GM23338 (cell line): ENCODE data around the gene CENPT. TPM values are rescaled to one million over a fixed set of nuclear protein-coding genes. Genes with fewer than 3 reads are reported as not detected.

Source experiments
- ATAC-seq: fragments of 200-7000 bp; cut with Tn5 transposase; 3 replicates; pipeline ENCODE4 v1.9.1; 2020
- DNase-seq: peaks from one replicate; pipeline ENCODE4 v3.0.0-alpha.2; 2015; ENCODE audit warnings: low spot score
- H2AFZ ChIP-seq: fragments of 200-600 bp; sonication (generic); 2 replicates; pipeline ENCODE4 v1.8.0; 2016; ENCODE audit warnings: antibody characterized with exemption, mild to moderate bottlenecking, moderate library complexity
- H3F3A ChIP-seq: fragments of 200-600 bp; sonication (generic); replicated peaks from 2 replicates; pipeline ENCODE4 v1.8.0; 2017; ENCODE audit warnings: antibody characterized with exemption, mixed run types, low read depth
- H3K27ac ChIP-seq: fragments of 200-600 bp; sonication (generic); 2 replicates; pipeline ENCODE4 v1.6.1; 2016; ENCODE audit warnings: low read depth
- H3K27me3 ChIP-seq: fragments of 200-600 bp; sonication (generic); 2 replicates; pipeline ENCODE4 v1.8.0; 2016; ENCODE audit warnings: mild to moderate bottlenecking, mixed run types, moderate library complexity; ENCODE audit not compliant: insufficient read depth
- H3K36me3 ChIP-seq: fragments of 200-600 bp; sonication (generic); 2 replicates; pipeline ENCODE4 v1.8.0; 2016; ENCODE audit warnings: mild to moderate bottlenecking; ENCODE audit not compliant: insufficient read depth
- H3K4me1 ChIP-seq: fragments of 200-600 bp; sonication (generic); 2 replicates; pipeline ENCODE4 v1.8.0; 2016; ENCODE audit warnings: mild to moderate bottlenecking, moderate library complexity; ENCODE audit not compliant: insufficient read depth
- H3K4me2 ChIP-seq: fragments of 200-600 bp; sonication (generic); 2 replicates; pipeline ENCODE4 v1.7.1; 2017; ENCODE audit warnings: mixed run types
- H3K4me3 ChIP-seq: fragments of 200-600 bp; sonication (generic); 2 replicates; pipeline ENCODE4 v1.6.1; 2016; ENCODE audit warnings: mixed run types
- H3K79me2 ChIP-seq: fragments of 200-600 bp; sonication (generic); replicated peaks from 2 replicates; pipeline ENCODE4 v1.8.0; 2017; ENCODE audit warnings: mild to moderate bottlenecking; ENCODE audit not compliant: insufficient read depth
- H3K9me2 ChIP-seq: fragments of 200-600 bp; sonication (generic); 2 replicates; pipeline ENCODE4 v1.8.0; 2017; ENCODE audit not compliant: insufficient read depth
- H4K20me1 ChIP-seq: fragments of 200-600 bp; sonication (generic); replicated peaks from 2 replicates; pipeline ENCODE4 v1.8.0; 2017; ENCODE audit warnings: mild to moderate bottlenecking; ENCODE audit not compliant: insufficient read depth
- H3K27ac Mint-ChIP-seq: 2 replicates; pipeline ENCODE4 v1.8.0; 2020; ENCODE audit warnings: inconsistent platforms, mild to moderate bottlenecking, moderate library complexity, mixed read lengths
- H3K27me3 Mint-ChIP-seq: 3 replicates; pipeline ENCODE4 v1.8.0; 2022; ENCODE audit warnings: low read depth, mild to moderate bottlenecking, moderate library complexity, mixed read lengths, inconsistent platforms; ENCODE audit not compliant: insufficient read depth, poor library complexity
- H3K36me3 Mint-ChIP-seq: 3 replicates; pipeline ENCODE4 v1.8.0; 2021; ENCODE audit warnings: low read depth, mild to moderate bottlenecking, inconsistent platforms, moderate library complexity, mixed read lengths
- H3K4me1 Mint-ChIP-seq: 3 replicates; pipeline ENCODE4 v1.8.0; 2020; ENCODE audit warnings: mild to moderate bottlenecking, inconsistent platforms, mixed read lengths
- H3K4me3 Mint-ChIP-seq: 3 replicates; pipeline ENCODE4 v1.8.0; 2021; ENCODE audit warnings: moderate library complexity, mild to moderate bottlenecking, inconsistent platforms, mixed read lengths
- H3K9me3 Mint-ChIP-seq: 3 replicates; pipeline ENCODE4 v1.8.0; 2020; ENCODE audit warnings: moderate library complexity, mild to moderate bottlenecking, inconsistent platforms, mixed read lengths
- CREB1 ChIP-seq: fragments of 250-450 bp; sonication (Bioruptor Pico); IDR thresholded peaks from 2 replicates; pipeline ENCODE4 v1.5.0; 2020; ENCODE audit warnings: low read depth, mild to moderate bottlenecking, moderate library complexity
- CTCF ChIP-seq, 2 experiments: fragments of 200-600 bp in 1 of 2; sonication (generic) in 1 of 2; conservative IDR thresholded peaks; 2 replicates each; pipeline versions ENCODE4 v1.5.1 to v1.6.1; 2016 to 2017; ENCODE audit warnings: antibody characterized with exemption in 2 of 2, low read depth in 2 of 2, mild to moderate bottlenecking in 2 of 2, moderate library complexity in 1 of 2
- ETS1 ChIP-seq: IDR thresholded peaks from 2 replicates; pipeline ENCODE4 v1.6.1; 2016; ENCODE audit warnings: antibody characterized with exemption
- EZH2 ChIP-seq: fragments of 200-600 bp; sonication (generic); IDR thresholded peaks from one replicate; pipeline ENCODE4 v1.8.0; 2017; ENCODE audit warnings: antibody characterized with exemption, mild to moderate bottlenecking, low read depth; ENCODE audit not compliant: unreplicated experiment
- EZH2phosphoT487 ChIP-seq: fragments of 200-600 bp; sonication (generic); IDR thresholded peaks from one replicate; pipeline ENCODE4 v1.8.1; 2018; ENCODE audit warnings: antibody characterized with exemption; ENCODE audit not compliant: unreplicated experiment
- JUNB ChIP-seq: IDR thresholded peaks from one replicate; pipeline ENCODE4 v1.6.1; 2016; ENCODE audit warnings: antibody characterized with exemption; ENCODE audit not compliant: unreplicated experiment
- NANOG ChIP-seq: IDR thresholded peaks from 2 replicates; pipeline ENCODE4 v1.6.1; 2016; ENCODE audit warnings: antibody characterized with exemption, borderline replicate concordance
- POLR2AphosphoS5 ChIP-seq: IDR thresholded peaks from 2 replicates; pipeline ENCODE4 v1.6.1; 2016; ENCODE audit warnings: antibody characterized with exemption, low read depth
- REST ChIP-seq: IDR thresholded peaks from one replicate; pipeline ENCODE4 v1.6.1; 2018; ENCODE audit warnings: antibody characterized with exemption; ENCODE audit not compliant: unreplicated experiment
- STAT1 ChIP-seq: IDR thresholded peaks from one replicate; pipeline ENCODE4 v1.6.1; 2016; ENCODE audit warnings: antibody characterized with exemption; ENCODE audit not compliant: unreplicated experiment
- ZNF114 ChIP-seq: fragments of 250-450 bp; sonication (Bioruptor Pico); IDR thresholded peaks from 2 replicates; pipeline ENCODE4 v1.5.0; 2020; ENCODE audit warnings: mild to moderate bottlenecking, moderate library complexity
- ZNF331 ChIP-seq: fragments of 250-450 bp; sonication (Bioruptor Pico); IDR thresholded peaks from 2 replicates; pipeline ENCODE4 v1.5.0; 2020; ENCODE audit warnings: low read depth, mild to moderate bottlenecking, moderate library complexity
- ZNF462 ChIP-seq: fragments of 250-450 bp; sonication (Bioruptor Pico); IDR thresholded peaks from 2 replicates; pipeline ENCODE4 v1.5.0; 2020; ENCODE audit warnings: mild to moderate bottlenecking, moderate library complexity
- polyA plus RNA-seq: library from polyadenylated mRNA; unstranded; fragments of >200 nt; fragmentation: Nextera tagmentation; extraction: Ambion mirVana; gene quantifications from 2 replicates; pipeline ENCODE4 v1.2.1, GENCODE V29; 2016
- total RNA-seq: library from RNA; depleted of rRNA; stranded (reverse); fragments of >200 nt; shearing (Covaris generic); gene quantifications from 2 replicates; pipeline ENCODE4 v1.2.3, GENCODE V29; 2014

The CENPT gene
- total and polyA plus RNA-seq, 2 experiments from 2014 or later: 55.4 to 63.8 TPM

- Mint-ChIP-seq H3K36me3 (peaks cover 65% of the 10 kb centered on the region), H3K4me3 (no peak overlapping the region; the same call in 2 of the 3 replicates)
Measured at GRCh38 chr16:67879936-67880335, 32.4 kb upstream of the CENPT start.

More at GRCh38 chr16:67879936-67880335, 32.4 kb upstream of the CENPT start:
- H3K4me2 ChIP-seq: no peak overlapping the region
- ATAC-seq (no peak), DNase-seq (no peak)
- no peak overlapping the region for H3K4me3 ChIP-seq
- no peak overlapping the region for H2AFZ ChIP-seq
- Mint-ChIP-seq H3K9me3 (no peaks in the 10 kb centered on the region; the same call in 2 of the 3 replicates), H3K27ac (no peak overlapping the region), H3K27me3 (peaks cover 17% of the 10 kb centered on the region), H3K4me1 (peaks cover 6% of the 10 kb centered on the region)
- peaks cover 25% of the 10 kb centered on the region; the same call in 1 of the 2 replicates for H3K36me3 ChIP-seq
- H3K27ac ChIP-seq: no peak overlapping the region
- TF ChIP-seq ETS1 (no peak), NANOG (no peak), ZNF462 (CRISPR knock-in tag) (no peak), ZNF114 (CRISPR knock-in tag) (no peak), JUNB (no peak), POLR2AphosphoS5 (no peak), EZH2 (no peak), EZH2phosphoT487 (no peak), CTCF (conservative IDR thresholded peaks at IDR 0.05; ENCODE audit: low read depth in 2 of 2) (no peak), ZNF331 (CRISPR knock-in tag) (no peak), REST (no peak), CREB1 (CRISPR knock-in tag) (no peak), STAT1 (no peak)
- no peaks in the 10 kb centered on the region; the same call in 1 of the 2 replicates for H4K20me1 ChIP-seq
- H3K79me2 ChIP-seq: peaks cover 8% of the 10 kb centered on the region
- peaks cover 9% of the 10 kb centered on the region for H3K4me1 ChIP-seq
- H3K9me2 ChIP-seq: no peaks in the 10 kb centered on the region
- H3K27me3 ChIP-seq: no peaks in the 10 kb centered on the region
- peaks cover 14% of the 10 kb centered on the region; the same call in 1 of the 2 replicates for H3F3A ChIP-seq
